Forelimb muscle (tissue), 1 donor: ENCODE results near the gene METTL26. TPM values are rescaled to one million over a fixed set of nuclear protein-coding genes. Genes with fewer than 3 reads are reported as not detected.

Source experiments
- DNase-seq: peaks from one replicate; pipeline ENCODE4 v3.0.0-alpha.2; 2013; ENCODE audit warnings: low read depth
- polyA plus RNA-seq: library from polyadenylated mRNA; unstranded; fragments of 120-200 nt; gene quantifications from one replicate; pipeline ENCODE4 v1.2.1, GENCODE V29; 2013; ENCODE audit not compliant: insufficient read length

METTL26 gene
- polyA plus RNA-seq, 1 donor: 36.6 TPM

DNA sequence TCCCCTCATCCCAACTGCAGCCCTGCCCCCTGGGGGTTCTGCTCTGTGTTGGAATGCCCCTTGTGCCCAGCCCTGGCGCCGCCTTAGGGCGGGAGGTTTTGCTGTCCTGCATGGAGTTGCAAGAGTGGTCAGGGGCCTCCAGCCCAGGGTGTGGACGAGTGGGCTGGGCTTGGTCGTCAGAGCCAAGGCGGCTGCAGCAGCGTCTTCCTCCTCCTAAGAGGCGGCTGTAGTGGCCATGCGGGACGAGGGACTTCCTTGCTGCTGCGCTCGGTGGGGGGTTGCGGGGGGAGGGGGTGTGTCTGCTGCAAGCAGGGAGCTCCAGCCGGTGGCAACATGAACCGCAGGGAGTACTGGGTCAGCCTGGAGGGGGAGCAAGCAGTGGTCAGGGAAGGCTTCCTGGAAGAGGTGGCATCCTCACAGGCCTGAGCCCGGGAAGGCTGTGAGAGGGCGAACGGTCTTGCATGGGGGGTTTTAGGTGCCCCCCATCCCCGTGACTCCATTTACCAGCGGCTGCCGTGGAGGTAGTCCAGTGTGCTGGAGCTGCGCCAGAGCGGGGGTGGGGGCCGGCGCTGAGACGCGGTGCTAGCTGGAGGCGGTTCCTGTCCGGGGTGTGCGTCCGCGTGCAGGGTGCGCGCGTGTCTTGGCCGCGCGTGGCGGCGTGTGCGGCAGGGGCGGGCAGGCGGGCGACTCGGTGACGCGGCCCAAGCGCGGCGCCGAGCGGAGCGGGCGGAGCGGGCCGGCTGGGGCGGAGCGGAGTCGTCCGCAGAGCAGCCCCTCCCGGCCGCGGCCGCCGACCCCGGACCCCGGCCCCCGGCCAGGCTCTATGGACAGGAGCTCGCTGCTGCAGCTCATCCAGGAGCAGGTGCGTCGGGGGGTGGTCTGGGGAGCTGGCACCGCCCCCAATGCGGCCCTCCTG lies 39.1 kb upstream of the METTL26 start, which contains the start of gene RHBDL1:
RHBDL1 (plus strand) TSS at position 704 of the 916 bp plus-strand sequence; CDS start at position 824, 120 bp downstream.
- DNase-seq: no peak

- DNase-seq: no peak
Measured at GRCh38 chr16:674214-674881, 38.2 kb upstream of the METTL26 start.

GRCh38 chr16:673399-673991 lies 37.4 kb upstream of the METTL26 start:
- DNase-seq: no peak

- no peak for DNase-seq
Measured at GRCh38 chr16:672851-673250, 36.7 kb upstream of the METTL26 start.

DNA sequence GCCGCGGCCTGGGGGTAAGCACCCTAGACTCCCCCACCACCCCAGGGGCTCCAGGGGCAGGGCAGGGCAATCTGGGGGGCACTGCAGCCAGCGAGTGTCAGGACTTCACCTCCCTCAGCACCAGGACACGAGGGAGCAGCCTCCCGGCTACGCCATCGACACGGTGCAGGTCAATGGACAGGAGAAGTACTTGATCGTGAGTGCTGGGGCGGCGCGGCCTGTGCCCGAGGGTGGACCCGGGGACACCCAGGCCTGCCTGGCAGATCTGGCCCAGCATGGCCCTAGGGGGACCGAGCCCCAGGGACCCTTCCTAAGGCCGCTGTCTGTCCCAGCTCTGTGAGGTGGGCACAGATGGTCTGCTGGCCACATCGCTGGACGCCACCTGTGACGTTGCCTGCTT lies 36.3 kb upstream of the METTL26 start:
- DNase-seq: no peak

GRCh38 chr16:671353-672131 lies 35.4 kb upstream of the METTL26 start:
- DNase-seq: no peak

- no peak for DNase-seq
Measured at GRCh38 chr16:670485-671352, 34.6 kb upstream of the METTL26 start.

GRCh38 chr16:669666-670065 lies 33.6 kb upstream of the METTL26 start:
- DNase-seq: no peak

DNA sequence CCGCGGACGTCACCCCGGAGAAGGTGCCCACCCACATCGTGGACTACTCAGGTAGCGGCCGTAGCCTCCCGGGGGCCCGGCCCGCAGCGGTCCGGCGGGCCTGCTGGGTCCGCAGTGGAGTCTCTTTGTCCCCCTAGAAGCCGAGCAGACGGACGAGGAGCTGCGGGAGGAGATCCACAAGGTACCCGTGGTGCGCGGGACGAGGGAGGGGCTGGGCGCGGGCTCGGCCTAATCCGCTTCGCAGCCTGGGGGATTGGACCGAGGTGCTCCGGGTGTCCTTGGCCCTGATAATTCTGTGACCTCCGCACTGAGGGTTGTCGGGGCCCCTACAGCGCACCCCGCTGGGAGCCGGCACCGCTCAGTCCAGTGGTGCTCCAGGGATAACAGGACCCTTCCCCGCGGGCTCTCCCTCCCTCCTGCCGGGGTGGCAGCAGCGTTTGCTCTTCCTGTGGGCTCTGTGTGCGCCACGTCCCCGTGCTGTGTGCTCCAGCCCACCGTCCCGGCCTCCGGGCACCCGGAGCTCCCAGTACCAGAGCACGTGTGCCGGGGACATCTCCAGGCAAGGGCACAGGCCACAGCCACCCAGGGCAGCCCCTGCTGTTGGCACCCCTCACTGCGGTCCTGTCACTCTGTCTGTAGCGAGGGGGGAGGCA lies 32.5 kb upstream of the METTL26 start:
- no peak for DNase-seq

- peak; percentile 74 for DNase-seq
Measured at GRCh38 chr16:667780-668518, 31.8 kb upstream of the METTL26 start, which contains the start of gene RHOT2. Gene RHOT2, plus strand, starts transcription at chr16:668132. Its CDS starts 68 bp downstream, at chr16:668200.

- no peak for DNase-seq
Measured at GRCh38 chr16:667113-667779, 31.1 kb upstream of the METTL26 start.

DNA sequence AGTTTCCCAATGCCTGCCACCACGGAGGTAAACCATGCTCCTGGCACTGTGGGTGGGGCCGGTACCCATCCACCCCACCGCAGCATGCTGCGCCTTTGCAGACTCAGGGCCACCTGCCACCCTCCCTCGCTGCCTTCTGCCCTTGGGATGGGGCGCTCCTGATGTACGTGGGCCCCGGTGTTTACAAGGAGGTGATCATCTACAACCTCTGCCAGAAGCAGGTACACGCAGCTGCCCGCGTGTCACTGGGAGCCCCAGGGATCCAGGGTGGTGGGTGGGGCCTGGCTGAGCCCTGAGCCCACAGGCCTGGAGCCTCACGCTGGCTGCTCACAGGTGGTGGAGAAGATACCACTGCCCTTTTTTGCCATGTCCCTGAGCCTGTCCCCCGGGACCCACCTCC lies 30.5 kb upstream of the METTL26 start:
- DNase-seq: no peak

- no peak for DNase-seq
Measured at GRCh38 chr16:662597-662996, 26.5 kb upstream of the METTL26 start.

GRCh38 chr16:662095-662494 lies 26.0 kb upstream of the METTL26 start:
- no peak for DNase-seq

- no peak for DNase-seq
Measured at GRCh38 chr16:661184-661821, 25.2 kb upstream of the METTL26 start.

DNA sequence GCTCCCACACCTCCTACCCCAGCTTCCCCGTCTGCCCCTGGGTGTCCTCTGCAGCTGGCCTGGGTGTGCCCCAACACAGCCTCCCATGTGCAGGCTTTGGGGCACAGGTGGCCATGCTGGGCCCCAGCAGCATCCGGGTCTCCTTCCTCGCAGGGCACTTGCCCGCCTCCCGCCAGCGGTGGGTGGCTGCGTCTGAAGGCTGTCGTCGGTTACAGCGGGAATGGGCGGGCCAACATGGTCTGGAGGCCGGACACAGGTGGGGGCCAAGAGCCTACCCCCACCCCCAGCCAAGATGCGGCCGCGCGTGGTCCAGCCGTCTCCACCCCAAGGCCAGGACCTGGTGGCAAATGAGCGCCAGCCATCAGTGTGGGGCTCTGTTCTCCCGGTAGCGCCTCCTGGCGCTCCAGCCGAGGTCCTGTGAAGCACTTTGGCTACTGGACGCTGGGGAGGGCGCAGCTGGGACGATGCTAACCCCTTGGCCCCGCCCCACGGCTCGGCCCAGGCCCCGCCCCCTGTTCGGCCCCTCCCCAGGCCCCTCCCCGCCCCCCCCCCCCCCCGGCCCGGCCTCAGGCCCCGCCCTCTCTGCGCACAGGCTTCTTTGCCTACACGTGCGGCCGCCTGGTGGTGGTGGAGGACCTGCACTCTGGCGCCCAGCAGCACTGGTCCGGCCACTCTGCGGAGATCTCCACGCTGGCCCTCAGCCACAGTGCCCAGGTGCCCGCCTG lies 24.5 kb upstream of the METTL26 start:
- peak; percentile 36 for DNase-seq

- DNase-seq: no peak
Measured at GRCh38 chr16:660132-660458, 24.0 kb upstream of the METTL26 start.

GRCh38 chr16:659618-660017 lies 23.5 kb upstream of the METTL26 start:
- DNase-seq: no peak
